Measurements from ENCODE around the gene RNF141.

DNA sequence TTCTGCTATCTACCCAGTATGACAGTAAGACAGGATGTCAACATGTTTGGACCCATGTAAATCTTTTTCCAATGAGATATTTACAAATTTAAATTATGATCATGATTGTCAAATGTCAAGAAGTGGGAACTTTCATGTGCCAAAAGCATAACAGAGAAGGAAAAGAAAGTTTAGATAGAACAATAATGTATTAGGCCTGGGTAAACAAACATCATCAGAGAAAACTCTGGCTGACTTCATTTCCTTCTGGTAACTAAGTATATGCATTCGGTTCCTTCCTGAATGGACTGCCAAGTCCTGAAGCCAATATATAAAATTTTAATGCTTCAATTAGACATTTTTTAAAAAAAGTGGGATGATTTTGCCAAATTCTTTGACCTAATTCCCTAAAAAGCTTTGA lies 16.5 kb downstream of the RNF141 start:
- TF ChIP-seq, protein P1, sequence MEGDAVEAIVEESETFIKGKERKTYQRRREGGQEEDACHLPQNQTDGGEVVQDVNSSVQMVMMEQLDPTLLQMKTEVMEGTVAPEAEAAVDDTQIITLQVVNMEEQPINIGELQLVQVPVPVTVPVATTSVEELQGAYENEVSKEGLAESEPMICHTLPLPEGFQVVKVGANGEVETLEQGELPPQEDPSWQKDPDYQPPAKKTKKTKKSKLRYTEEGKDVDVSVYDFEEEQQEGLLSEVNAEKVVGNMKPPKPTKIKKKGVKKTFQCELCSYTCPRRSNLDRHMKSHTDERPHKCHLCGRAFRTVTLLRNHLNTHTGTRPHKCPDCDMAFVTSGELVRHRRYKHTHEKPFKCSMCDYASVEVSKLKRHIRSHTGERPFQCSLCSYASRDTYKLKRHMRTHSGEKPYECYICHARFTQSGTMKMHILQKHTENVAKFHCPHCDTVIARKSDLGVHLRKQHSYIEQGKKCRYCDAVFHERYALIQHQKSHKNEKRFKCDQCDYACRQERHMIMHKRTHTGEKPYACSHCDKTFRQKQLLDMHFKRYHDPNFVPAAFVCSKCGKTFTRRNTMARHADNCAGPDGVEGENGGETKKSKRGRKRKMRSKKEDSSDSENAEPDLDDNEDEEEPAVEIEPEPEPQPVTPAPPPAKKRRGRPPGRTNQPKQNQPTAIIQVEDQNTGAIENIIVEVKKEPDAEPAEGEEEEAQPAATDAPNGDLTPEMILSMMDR (IDR thresholded peaks at IDR 0.05): no peak
- TF ChIP-seq POLR2AphosphoS5 (IDR thresholded peaks at IDR 0.05) (no peak), POLR2A (IDR thresholded peaks at IDR 0.05) (no peak), EP300 (IDR thresholded peaks at IDR 0.05) (peak in 1 of 4 donors; percentile 34)

Measured in upper lobe of left lung (tissue), 4 donors.